ENCODE measurements around the gene YTHDC1. TPM values are rescaled to one million over a fixed set of nuclear protein-coding genes. Genes with fewer than 3 reads are reported as not detected.
"Not testable (repeated sequence)": the region's sequence is repeated elsewhere in the genome, so short reads cannot be mapped to it uniquely, and the experiment has no call there.

Gene YTHDC1
- total RNA-seq, 2 experiments from 2014 or later: 76.3 to 81.0 TPM

DNA sequence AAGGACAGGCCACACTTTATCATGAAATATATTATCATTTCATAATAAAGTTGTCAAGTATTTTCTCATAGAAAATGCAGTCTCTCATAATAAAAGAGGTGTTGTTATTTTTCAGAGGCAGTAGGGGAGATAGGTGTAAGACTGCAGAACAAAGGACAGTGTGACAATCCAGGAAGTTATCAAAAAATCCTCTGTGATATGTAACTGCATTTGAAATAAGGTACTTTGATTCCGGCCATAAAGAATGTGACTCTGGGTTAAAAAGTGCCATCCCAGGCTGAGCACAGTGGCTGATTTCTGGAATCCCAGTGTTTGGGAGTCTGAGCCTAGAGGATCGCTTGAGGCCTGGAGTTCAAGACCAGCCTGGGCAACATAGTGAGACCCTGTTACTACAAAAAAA is 66.8 kb downstream of the YTHDC1 start:
- DNase-seq: no peak
- CTCF ChIA-PET: no interaction called here
- Mint-ChIP-seq H3K9me3 (no peaks in the 10 kb centered on the region), H3K27ac (no peak overlapping the region), H3K4me1 (ENCODE audit: low read depth) (no peaks in the 10 kb centered on the region), H3K27me3 (ENCODE audit: low read depth) (no peaks in the 10 kb centered on the region), H3K36me3 (ENCODE audit: low read depth) (no peaks in the 10 kb centered on the region), H3K4me3 (no peak overlapping the region)
- intact Hi-C loops (cut with micrococcal nuclease): no loop called here

DNA sequence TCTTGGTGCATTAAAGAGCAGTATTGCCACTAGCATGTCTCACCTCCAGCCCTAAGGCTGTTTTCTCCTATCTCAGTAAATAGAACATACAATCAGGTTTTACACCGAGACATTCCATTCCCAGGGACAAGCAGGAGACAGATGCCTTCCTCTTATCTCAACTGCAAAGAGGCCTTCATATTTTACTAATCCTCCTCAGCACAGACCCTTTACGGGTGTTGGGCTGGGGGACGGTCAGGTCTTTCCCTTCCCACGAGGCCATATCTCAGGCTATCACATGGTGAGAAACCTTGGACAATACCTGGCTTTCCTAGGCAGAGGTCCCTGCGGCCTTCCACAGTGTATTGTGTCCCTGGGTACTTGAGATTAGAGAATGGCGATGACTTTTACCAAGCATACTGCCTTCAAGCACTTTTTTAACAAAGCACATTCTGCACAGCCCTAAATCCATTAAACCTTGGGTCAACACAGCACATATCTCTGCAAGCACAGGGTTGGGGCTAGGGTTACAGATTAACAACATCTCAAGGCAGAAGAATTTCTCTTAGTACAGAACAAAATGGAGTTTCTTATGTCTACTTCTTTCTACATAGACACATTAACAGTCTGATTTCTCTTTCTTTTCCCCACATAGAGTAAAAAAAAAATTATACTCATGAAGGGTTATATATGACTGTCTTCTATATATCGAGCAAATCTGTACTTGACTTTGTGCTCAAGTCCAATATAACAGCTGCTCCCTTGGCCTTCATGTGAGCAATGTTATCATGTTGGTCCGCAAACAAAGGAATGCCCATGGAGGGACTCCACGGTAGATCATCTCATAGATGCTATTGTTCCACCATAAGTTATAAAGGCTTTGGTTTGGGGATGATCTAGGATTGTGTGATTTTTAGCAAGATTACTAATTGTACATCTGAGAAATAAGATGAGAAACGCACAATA is 67.8 kb downstream of the YTHDC1 start:
- H3K27ac Mint-ChIP-seq; H3K27me3 Mint-ChIP-seq (ENCODE audit: low read depth); intact Hi-C loops (cut with micrococcal nuclease); CTCF ChIA-PET; H3K4me3 Mint-ChIP-seq; H3K4me1 Mint-ChIP-seq (ENCODE audit: low read depth); H3K9me3 Mint-ChIP-seq; DNase-seq; H3K36me3 Mint-ChIP-seq (ENCODE audit: low read depth): not testable (repeated sequence)

DNA sequence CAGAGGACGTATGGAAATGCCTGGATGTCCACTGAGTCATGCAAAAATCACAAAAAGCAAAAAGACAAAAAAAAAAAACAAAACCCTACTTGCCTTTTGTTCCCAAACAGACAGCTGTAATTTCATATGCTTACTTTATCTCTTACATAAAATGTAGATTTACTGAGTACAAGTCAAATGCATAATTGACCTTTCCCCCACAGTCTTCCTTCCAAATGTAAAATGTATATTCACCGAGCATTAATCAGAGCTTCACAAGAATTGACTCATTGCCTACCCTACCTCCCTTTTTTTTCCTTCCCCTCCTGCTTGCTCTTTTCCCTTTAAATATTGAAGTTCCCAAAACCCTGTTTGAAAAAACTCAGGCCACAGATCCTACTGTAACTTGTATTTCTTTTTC is 71.9 kb downstream of the YTHDC1 start:
- no peak overlapping the region for H3K27ac Mint-ChIP-seq
- intact Hi-C loops (cut with micrococcal nuclease): loop anchor here (10.0 kb wide), 1 partner anchor 1607 kb away; no protein-coding TSS in a partner anchor
- CTCF ChIA-PET: interaction anchor here (0.7 kb wide), 1 partner anchor 98 kb away, joined by 3 read pairs; no protein-coding TSS in a partner anchor
- H3K36me3 Mint-ChIP-seq (ENCODE audit: low read depth): no peaks in the 10 kb centered on the region
- no peaks in the 10 kb centered on the region for H3K4me1 Mint-ChIP-seq (ENCODE audit: low read depth)
- H3K27me3 Mint-ChIP-seq (ENCODE audit: low read depth): peaks cover 6% of the 10 kb centered on the region
- no peaks in the 10 kb centered on the region for H3K9me3 Mint-ChIP-seq
- no peak for DNase-seq
- no peak overlapping the region for H3K4me3 Mint-ChIP-seq

DNA sequence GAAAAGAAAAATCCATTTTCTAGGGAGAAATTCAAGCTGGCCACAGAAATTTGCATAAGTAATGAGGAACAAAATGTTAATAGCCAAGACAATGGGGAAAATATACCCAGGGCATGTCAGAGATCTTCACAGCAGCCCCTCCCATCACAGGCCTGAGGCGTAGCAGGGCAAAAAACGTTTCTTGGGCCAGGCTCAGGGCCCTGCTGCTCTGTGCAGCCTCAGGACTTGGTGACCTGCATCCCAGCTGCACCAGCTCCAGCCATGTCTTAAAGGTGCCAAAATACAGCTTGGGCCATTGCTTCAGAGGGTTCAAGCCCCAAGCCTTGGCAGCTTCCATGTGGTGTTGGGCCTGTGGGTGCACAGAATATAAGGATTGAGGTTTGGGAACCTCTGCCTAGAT is 72.3 kb downstream of the YTHDC1 start:
- DNase-seq: no peak
- peaks cover 6% of the 10 kb centered on the region for H3K27me3 Mint-ChIP-seq (ENCODE audit: low read depth)
- no peaks in the 10 kb centered on the region for H3K4me1 Mint-ChIP-seq (ENCODE audit: low read depth)
- CTCF ChIA-PET: interaction anchor here (0.7 kb wide), 1 partner anchor 98 kb away, joined by 3 read pairs; no protein-coding TSS in a partner anchor
- H3K36me3 Mint-ChIP-seq (ENCODE audit: low read depth): no peaks in the 10 kb centered on the region
- no peak overlapping the region for H3K27ac Mint-ChIP-seq
- no peak overlapping the region for H3K4me3 Mint-ChIP-seq
- no peaks in the 10 kb centered on the region for H3K9me3 Mint-ChIP-seq
- intact Hi-C loops (cut with micrococcal nuclease): loop anchor here (10.0 kb wide), 1 partner anchor 1607 kb away; no protein-coding TSS in a partner anchor

DNA sequence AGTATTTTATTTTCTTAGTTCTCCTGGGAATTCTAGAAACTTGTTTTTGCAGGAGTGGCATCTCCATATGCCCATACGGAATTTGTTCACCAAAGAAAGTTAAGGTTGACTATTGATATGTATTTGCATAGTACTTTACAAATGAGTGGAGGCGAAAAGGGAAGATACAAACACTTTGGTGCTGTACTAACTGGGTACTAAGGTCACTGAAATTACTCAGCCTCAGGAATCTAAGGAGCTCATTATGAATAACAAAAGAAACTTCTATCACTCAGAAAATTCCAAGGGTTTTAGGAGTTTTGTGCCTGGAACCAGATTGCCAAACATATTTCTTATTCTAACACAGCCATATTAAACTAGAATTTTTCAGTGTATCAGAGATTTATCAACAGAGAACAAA is 77.0 kb downstream of the YTHDC1 start:
- Mint-ChIP-seq H3K4me1 (ENCODE audit: low read depth) (peaks cover 2% of the 10 kb centered on the region), H3K27me3 (ENCODE audit: low read depth) (peaks cover 6% of the 10 kb centered on the region), H3K4me3 (no peak overlapping the region), H3K27ac (no peak overlapping the region), H3K9me3 (no peaks in the 10 kb centered on the region), H3K36me3 (ENCODE audit: low read depth) (no peaks in the 10 kb centered on the region)
- DNase-seq: no peak
- CTCF ChIA-PET: interaction anchor here (0.6 to 2.4 kb wide), 8 partner anchors 12 to 442 kb away, joined by 3 to 58 read pairs (median 4); no protein-coding TSS in a partner anchor
- intact Hi-C loops (cut with micrococcal nuclease): loop anchor here (1.0 to 10.0 kb wide), 4 partner anchors 103 to 1612 kb away; no protein-coding TSS in a partner anchor

DNA sequence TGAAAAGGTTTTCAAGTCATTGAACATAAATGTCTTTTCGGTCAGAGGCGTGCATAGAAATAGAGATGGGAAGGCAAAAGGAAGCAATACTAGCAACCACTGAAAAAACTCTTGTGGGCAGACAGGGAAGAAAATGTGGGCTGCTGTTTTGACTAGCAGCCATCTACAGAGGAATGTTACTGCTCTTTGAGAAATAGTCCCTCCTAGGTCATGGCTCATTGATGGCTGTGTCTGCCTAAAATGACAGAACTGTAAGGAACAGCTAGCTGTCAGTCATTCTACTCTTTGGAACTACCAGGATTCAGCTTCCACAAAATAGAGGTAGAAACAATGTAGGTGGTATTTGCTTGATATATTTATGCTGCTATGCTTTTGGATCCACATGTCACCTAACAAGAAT is 77.5 kb downstream of the YTHDC1 start:
- H3K27ac Mint-ChIP-seq: no peak overlapping the region
- peaks cover 6% of the 10 kb centered on the region for H3K27me3 Mint-ChIP-seq (ENCODE audit: low read depth)
- H3K4me3 Mint-ChIP-seq: peak overlapping the region; percentile 30
- CTCF ChIA-PET: interaction anchor here (0.7 to 2.4 kb wide), 15 partner anchors 8 to 157 kb away, joined by 3 to 58 read pairs (median 4); no protein-coding TSS in a partner anchor
- intact Hi-C loops (cut with micrococcal nuclease): loop anchor here (1.0 to 10.0 kb wide), 4 partner anchors 104 to 1612 kb away; no protein-coding TSS in a partner anchor
- DNase-seq: no peak
- H3K36me3 Mint-ChIP-seq (ENCODE audit: low read depth): no peaks in the 10 kb centered on the region
- H3K4me1 Mint-ChIP-seq (ENCODE audit: low read depth): peaks cover 7% of the 10 kb centered on the region
- no peaks in the 10 kb centered on the region for H3K9me3 Mint-ChIP-seq

DNA sequence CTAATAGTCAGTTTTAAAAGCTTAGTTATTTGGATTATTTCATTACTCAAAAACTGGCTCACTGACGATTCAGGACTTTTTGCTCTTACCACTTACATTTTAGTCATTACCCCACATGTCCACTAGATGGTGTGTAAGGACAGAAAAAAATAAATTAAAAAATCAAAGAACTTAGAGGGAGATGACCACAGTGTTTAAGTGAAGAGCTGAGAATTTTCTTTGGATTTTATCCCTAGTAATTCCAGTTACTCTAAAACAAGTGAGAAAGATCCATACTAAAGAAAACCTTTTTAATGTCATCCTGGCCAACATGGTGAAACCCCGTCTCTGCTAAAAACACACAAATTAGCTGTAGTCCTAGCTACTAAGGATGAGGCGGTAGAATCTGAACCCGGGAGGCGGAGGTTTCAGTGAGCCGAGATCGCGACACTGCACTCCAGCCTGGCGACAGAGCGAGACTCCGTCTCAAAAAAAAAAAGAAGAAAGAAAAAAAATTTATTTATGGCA is 78.0 kb downstream of the YTHDC1 start:
- Mint-ChIP-seq H3K36me3 (ENCODE audit: low read depth) (no peaks in the 10 kb centered on the region), H3K27me3 (ENCODE audit: low read depth) (peaks cover 6% of the 10 kb centered on the region), H3K9me3 (no peaks in the 10 kb centered on the region), H3K27ac (no peak overlapping the region), H3K4me1 (ENCODE audit: low read depth) (peaks cover 8% of the 10 kb centered on the region), H3K4me3 (peak overlapping the region; percentile 30)
- intact Hi-C loops (cut with micrococcal nuclease): loop anchor here (1.0 to 10.0 kb wide), 5 partner anchors 104 to 1613 kb away; no protein-coding TSS in a partner anchor
- CTCF ChIA-PET: interaction anchor here (0.7 to 2.4 kb wide), 14 partner anchors 8 to 157 kb away, joined by 3 to 58 read pairs (median 4); no protein-coding TSS in a partner anchor
- no peak for DNase-seq

DNA sequence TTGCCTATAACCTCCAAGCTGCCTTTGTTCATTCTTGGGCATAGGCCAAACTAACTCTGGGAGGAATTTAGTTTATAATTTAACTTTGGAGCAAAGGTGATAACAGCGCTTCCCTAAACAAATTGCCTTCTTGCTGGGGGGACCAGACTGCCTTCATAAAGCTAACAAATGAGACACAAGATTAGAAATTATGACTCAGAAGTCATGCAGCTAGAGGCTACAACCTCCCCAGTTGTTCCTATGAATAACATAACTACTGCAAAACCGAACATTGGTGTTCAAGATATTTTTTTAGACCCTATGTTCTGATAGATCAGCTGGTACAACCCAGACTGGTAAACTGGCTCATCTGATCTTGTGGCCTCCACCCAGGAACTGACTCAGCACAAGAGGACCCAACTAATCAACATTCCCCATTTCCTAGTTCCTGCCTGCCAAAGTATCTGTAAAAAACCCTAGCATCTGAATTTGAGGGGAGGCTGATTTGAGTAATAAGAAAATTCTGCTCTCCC is 82.4 kb downstream of the YTHDC1 start:
- H3K27me3 Mint-ChIP-seq (ENCODE audit: low read depth): peaks cover 2% of the 10 kb centered on the region
- CTCF ChIA-PET: interaction anchor here (0.6 to 1.2 kb wide), 2 partner anchors 10 to 70 kb away, joined by 3 read pairs; no protein-coding TSS in a partner anchor
- peaks cover 8% of the 10 kb centered on the region for H3K4me1 Mint-ChIP-seq (ENCODE audit: low read depth)

DNA sequence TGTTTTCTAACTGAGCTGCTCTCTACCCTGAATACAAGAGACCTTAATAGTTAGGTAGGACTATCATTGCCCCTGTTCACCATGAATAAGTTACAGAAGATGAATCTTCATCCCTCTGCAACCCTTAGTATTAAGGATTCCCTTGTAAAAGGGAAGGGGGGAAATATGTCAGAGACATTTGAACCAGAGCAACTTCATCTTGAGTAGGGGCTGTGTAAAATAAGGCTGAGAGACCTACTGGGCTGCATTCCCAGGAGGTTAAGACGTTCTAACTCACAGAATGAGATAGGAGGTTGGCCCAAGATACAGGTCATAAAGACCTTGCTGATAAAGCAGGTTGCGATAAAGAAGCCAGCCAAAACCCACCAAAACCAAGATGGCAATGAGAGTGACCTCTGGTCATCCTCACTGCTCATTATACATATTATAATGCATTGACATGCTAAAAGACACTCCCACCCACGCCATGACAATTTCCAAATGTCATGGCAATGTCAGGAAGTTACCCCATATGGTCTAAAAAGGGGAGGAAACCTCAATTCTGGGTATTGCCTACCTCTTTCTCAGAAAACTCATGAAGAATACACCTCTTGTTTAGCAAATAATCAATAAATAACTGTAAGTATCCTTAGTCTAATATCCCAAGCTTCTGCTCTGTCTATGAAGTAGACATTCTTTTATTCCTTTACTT is 84.9 kb downstream of the YTHDC1 start:
- Mint-ChIP-seq H3K9me3 (peaks cover 4% of the 10 kb centered on the region), H3K27me3 (ENCODE audit: low read depth) (peaks cover 4% of the 10 kb centered on the region), H3K4me1 (ENCODE audit: low read depth) (peaks cover 6% of the 10 kb centered on the region), H3K36me3 (ENCODE audit: low read depth) (peaks cover 2% of the 10 kb centered on the region), H3K27ac (no peak overlapping the region), H3K4me3 (no peak overlapping the region)
- intact Hi-C loops (cut with micrococcal nuclease): no loop called here
- DNase-seq: no peak
- CTCF ChIA-PET: no interaction called here

More for the DNA sequence above, 82.4 kb downstream of the YTHDC1 start:
- Mint-ChIP-seq H3K4me3 (no peak overlapping the region), H3K36me3 (ENCODE audit: low read depth) (peaks cover 2% of the 10 kb centered on the region), H3K27ac (no peak overlapping the region), H3K9me3 (peaks cover 4% of the 10 kb centered on the region)
- DNase-seq: no peak
- intact Hi-C loops (cut with micrococcal nuclease): no loop called here

Other genes starting within 250 kb of the YTHDC1 start
- gene TMPRSS11F, start 220.2 kb downstream of the YTHDC1 start, total RNA-seq: not detected
- gene TMPRSS11B, start 104.4 kb downstream of the YTHDC1 start, total RNA-seq: not detected
- gene TMPRSS11E, start 97.4 kb upstream of the YTHDC1 start, total RNA-seq: not detected
- gene UGT2B17, start 226.2 kb upstream of the YTHDC1 start, total RNA-seq: not detected

Data from activated naive CD4-positive, alpha-beta T cell treated with anti-CD3 and anti-CD28 coated beads for 36 hours (primary cell).